Osteocyte (in vitro differentiated cells): Measurements from ENCODE around the gene ECHS1. TPM values are rescaled to one million over a fixed set of nuclear protein-coding genes. Genes with fewer than 3 reads are reported as not detected.
A peak's percentile ranks its signal among the peaks of the same experiment; 100 is the strongest.

Source experiments
- DNase-seq: peaks from one replicate; pipeline ENCODE4 v3.0.0; 2021; ENCODE audit warnings: mixed read lengths; ENCODE audit not compliant: unreplicated experiment; ENCODE audit errors: extremely low spot score
- H3K27ac Mint-ChIP-seq: one replicate; pipeline ENCODE4 v1.8.0; 2021; ENCODE audit warnings: mild to moderate bottlenecking, mixed read lengths; ENCODE audit not compliant: unreplicated experiment
- H3K27me3 Mint-ChIP-seq: one replicate; pipeline ENCODE4 v1.8.0; 2021; ENCODE audit warnings: mixed read lengths; ENCODE audit not compliant: unreplicated experiment
- H3K36me3 Mint-ChIP-seq: one replicate; pipeline ENCODE4 v1.8.0; 2021; ENCODE audit warnings: mixed read lengths; ENCODE audit not compliant: unreplicated experiment
- H3K4me1 Mint-ChIP-seq: one replicate; pipeline ENCODE4 v1.8.0; 2021; ENCODE audit warnings: mixed read lengths; ENCODE audit not compliant: unreplicated experiment
- H3K4me3 Mint-ChIP-seq: one replicate; pipeline ENCODE4 v1.8.0; 2021; ENCODE audit warnings: mild to moderate bottlenecking, moderate library complexity, mixed read lengths; ENCODE audit not compliant: unreplicated experiment
- H3K9me3 Mint-ChIP-seq: one replicate; pipeline ENCODE4 v1.8.0; 2021; ENCODE audit warnings: mixed read lengths; ENCODE audit not compliant: unreplicated experiment
- total RNA-seq: library from RNA; stranded (reverse); gene quantifications from 2 replicates; pipeline ENCODE4 v1.2.1, GENCODE V29; 2021
- TF ChIP-seq, protein P1 (sequence below): fragments of 200-600 bp; sonication (generic); IDR thresholded peaks from 2 replicates; pipeline ENCODE4 v1.5.0; 2021; ENCODE audit warnings: antibody characterized with exemption, mild to moderate bottlenecking, moderate library complexity

The ECHS1 gene
- total RNA-seq, 1 donor from 2014 or later = 65.1 TPM

DNA sequence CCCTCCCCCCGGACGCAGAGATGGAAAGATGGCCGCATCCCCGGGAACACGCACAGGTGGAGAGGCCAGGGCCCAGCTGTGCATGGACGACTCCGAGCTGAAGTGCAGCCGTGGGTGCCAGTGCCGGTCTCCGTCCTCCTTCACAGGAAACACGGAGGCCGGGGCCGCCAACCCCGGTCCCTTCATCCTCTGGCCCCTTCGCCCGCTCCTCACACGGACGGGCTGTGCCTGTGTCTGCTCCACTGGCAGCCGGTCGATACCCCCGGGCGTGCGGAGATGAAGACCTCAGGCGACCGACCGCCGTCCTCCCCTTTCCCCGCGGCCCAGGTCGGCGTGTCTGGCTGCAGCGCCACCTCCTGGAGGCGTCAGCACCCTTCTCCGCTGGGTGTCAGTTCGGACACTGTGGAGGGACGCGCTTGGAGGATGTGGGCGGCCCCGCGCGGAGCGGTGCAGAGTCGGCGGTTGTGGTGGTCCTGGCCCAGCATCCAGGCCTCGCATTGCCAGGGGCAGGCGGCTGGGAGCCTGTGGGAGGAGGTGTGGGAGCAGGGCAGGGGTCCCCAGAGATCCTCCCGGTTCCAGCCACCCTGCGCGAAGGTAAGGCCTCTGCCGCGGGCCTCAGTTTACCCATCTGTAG, 54.5 kb downstream of the ECHS1 start:
- peak; percentile 91 for DNase-seq
- H3K27me3 Mint-ChIP-seq = no peaks in the 10 kb centered on the region
- peaks cover 6% of the 10 kb centered on the region for H3K4me1 Mint-ChIP-seq
- H3K36me3 Mint-ChIP-seq = no peaks in the 10 kb centered on the region
- H3K9me3 Mint-ChIP-seq = no peaks in the 10 kb centered on the region
- TF ChIP-seq, protein P1, sequence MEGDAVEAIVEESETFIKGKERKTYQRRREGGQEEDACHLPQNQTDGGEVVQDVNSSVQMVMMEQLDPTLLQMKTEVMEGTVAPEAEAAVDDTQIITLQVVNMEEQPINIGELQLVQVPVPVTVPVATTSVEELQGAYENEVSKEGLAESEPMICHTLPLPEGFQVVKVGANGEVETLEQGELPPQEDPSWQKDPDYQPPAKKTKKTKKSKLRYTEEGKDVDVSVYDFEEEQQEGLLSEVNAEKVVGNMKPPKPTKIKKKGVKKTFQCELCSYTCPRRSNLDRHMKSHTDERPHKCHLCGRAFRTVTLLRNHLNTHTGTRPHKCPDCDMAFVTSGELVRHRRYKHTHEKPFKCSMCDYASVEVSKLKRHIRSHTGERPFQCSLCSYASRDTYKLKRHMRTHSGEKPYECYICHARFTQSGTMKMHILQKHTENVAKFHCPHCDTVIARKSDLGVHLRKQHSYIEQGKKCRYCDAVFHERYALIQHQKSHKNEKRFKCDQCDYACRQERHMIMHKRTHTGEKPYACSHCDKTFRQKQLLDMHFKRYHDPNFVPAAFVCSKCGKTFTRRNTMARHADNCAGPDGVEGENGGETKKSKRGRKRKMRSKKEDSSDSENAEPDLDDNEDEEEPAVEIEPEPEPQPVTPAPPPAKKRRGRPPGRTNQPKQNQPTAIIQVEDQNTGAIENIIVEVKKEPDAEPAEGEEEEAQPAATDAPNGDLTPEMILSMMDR = peak; percentile 92
- H3K4me3 Mint-ChIP-seq = peak overlapping the region; percentile 71
- no peak overlapping the region for H3K27ac Mint-ChIP-seq

DNA sequence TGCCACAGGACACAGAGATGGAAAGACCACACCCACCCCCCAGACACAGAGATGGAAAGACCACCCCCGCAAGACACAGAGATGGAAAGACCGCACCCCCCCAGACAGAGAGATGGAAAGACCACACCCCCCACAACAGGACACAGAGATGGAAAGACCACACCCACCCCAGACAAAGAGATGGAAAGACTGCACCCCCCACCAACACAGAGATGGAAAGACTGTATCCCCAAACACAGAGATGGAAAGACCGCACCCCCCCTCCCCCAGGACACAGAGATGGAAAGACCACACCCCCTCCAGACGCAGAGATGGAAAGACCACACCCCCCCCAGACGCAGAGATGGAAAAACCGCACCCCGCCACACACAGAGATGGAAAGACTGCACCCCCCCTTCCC, 56.4 kb downstream of the ECHS1 start:
- H3K4me1 Mint-ChIP-seq = peaks cover 6% of the 10 kb centered on the region
- DNase-seq = no peak
- no peak overlapping the region for H3K27ac Mint-ChIP-seq
- no peaks in the 10 kb centered on the region for H3K9me3 Mint-ChIP-seq
- H3K27me3 Mint-ChIP-seq = no peaks in the 10 kb centered on the region
- peaks cover 5% of the 10 kb centered on the region for H3K36me3 Mint-ChIP-seq
- no peak overlapping the region for H3K4me3 Mint-ChIP-seq
- TF ChIP-seq, protein P1 = no peak

- H3K36me3 Mint-ChIP-seq = peaks cover 5% of the 10 kb centered on the region
- TF ChIP-seq, protein P1 = no peak
- no peak overlapping the region for H3K4me3 Mint-ChIP-seq
- H3K27me3 Mint-ChIP-seq = no peaks in the 10 kb centered on the region
- no peak for DNase-seq
- H3K9me3 Mint-ChIP-seq = no peaks in the 10 kb centered on the region
- peaks cover 6% of the 10 kb centered on the region for H3K4me1 Mint-ChIP-seq
- no peak overlapping the region for H3K27ac Mint-ChIP-seq
Measured at GRCh38 chr10:133316266-133316665, 56.9 kb downstream of the ECHS1 start.

DNA sequence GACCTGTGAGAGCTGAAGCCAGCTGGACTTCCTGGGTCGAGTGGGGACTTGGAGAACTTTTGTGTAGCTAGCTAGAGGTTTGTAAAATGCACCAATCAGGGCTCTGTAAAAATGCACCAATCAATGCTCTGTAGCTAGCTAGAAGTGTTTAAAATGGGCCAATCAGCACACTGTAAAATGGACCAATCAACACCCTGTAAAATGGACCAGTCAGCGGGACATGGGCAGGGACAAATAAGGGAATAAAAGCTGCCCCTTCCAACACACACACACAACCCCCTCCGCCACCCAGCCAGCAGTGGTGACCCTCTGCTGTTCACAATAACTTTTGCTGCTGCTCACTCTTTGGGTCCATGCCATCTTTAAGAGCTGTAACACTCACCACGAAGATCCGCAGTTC, 57.3 kb downstream of the ECHS1 start:
- DNase-seq = no peak
- Mint-ChIP-seq H3K9me3 (no peaks in the 10 kb centered on the region), H3K4me3 (no peak overlapping the region), H3K27ac (no peak overlapping the region), H3K27me3 (no peaks in the 10 kb centered on the region), H3K36me3 (peaks cover 7% of the 10 kb centered on the region), H3K4me1 (peaks cover 6% of the 10 kb centered on the region)
- TF ChIP-seq, protein P1 = no peak

GRCh38 chr10:133314911-133315310, 58.2 kb downstream of the ECHS1 start:
- TF ChIP-seq, protein P1 = no peak
- Mint-ChIP-seq H3K27ac (no peak overlapping the region), H3K36me3 (peaks cover 10% of the 10 kb centered on the region), H3K9me3 (no peaks in the 10 kb centered on the region), H3K27me3 (no peaks in the 10 kb centered on the region), H3K4me1 (peaks cover 6% of the 10 kb centered on the region), H3K4me3 (no peak overlapping the region)
- DNase-seq = no peak
